HUES6 (cell line): Measurements from ENCODE around the gene FDX2.

ENCODE experiments used
- H3K27ac ChIP-seq: 2 replicates; pipeline ENCODE4 v1.7.0; 2013; ENCODE audit warnings: low read depth, mild to moderate bottlenecking, low read length, inconsistent platforms
- H3K27me3 ChIP-seq: 2 replicates; pipeline ENCODE4 v1.6.1; 2013; ENCODE audit warnings: low read length; ENCODE audit not compliant: control insufficient read depth, insufficient read depth
- H3K36me3 ChIP-seq: 2 replicates; pipeline ENCODE4 v1.6.1; 2013; ENCODE audit warnings: low read length; ENCODE audit not compliant: control insufficient read depth, insufficient read depth
- H3K4me1 ChIP-seq: 2 replicates; pipeline ENCODE4 v1.6.1; 2013; ENCODE audit warnings: low read length; ENCODE audit not compliant: control insufficient read depth, insufficient read depth
- H3K4me3 ChIP-seq: 2 replicates; pipeline ENCODE4 v1.5.1; 2013; ENCODE audit warnings: low read depth, low read length
- H3K9ac ChIP-seq: one replicate; pipeline ENCODE4 v1.6.1; 2013; ENCODE audit warnings: mild to moderate bottlenecking, low read length
- H3K9me3 ChIP-seq: 2 replicates; pipeline ENCODE4 v1.6.1; 2013; ENCODE audit warnings: low read depth, low read length; ENCODE audit not compliant: control insufficient read depth, insufficient read depth

Gene FDX2

DNA sequence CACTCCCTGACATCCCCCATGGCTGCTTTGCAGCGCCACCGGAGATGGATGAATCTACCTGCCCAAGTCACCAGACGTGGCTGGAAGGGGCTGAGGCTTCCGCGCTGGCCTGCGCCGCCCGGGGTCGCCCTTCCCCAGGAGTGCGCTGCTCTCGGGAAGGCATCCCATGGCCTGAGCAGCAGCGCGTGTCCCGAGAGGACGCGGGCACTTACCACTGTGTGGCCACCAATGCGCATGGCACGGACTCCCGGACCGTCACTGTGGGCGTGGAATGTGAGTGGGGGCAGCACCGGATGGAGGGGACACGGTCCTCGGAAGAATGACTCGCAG is 21.5 kb downstream of the FDX2 start:
- peaks cover 78% of the 10 kb centered on the region for H3K27me3 ChIP-seq
- H3K9me3 ChIP-seq, result no peaks in the 10 kb centered on the region
- no peak overlapping the region for H3K27ac ChIP-seq
- no peaks in the 10 kb centered on the region for H3K36me3 ChIP-seq
- no peak overlapping the region for H3K9ac ChIP-seq
- peak overlapping the region; percentile 6; the same call in 1 of the 2 replicates for H3K4me3 ChIP-seq
- H3K4me1 ChIP-seq, result peaks cover 27% of the 10 kb centered on the region

DNA sequence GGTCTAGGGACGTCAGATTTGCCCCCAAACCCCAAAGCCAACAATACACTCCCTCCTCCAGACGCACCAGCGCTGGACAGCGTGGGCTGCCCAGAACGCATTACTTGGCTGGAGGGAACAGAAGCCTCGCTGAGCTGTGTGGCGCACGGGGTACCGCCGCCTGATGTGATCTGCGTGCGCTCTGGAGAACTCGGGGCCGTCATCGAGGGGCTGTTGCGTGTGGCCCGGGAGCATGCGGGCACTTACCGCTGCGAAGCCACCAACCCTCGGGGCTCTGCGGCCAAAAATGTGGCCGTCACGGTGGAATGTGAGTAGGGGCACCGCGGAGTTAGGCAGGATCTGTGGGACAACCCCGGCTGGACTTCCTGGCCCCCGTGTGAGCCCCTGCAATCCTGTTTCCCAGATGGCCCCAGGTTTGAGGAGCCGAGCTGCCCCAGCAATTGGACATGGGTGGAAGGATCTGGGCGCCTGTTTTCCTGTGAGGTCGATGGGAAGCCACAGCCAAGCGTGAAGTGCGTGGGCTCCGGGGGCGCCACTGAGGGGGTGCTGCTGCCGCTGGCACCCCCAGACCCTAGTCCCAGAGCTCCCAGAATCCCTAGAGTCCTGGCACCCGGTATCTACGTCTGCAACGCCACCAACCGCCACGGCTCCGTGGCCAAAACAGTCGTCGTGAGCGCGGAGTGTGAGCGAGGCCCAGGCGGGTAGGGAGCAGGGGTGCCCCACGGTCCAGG is 22.0 kb downstream of the FDX2 start:
- Histone ChIP-seq H3K4me3 (peak overlapping the region; percentile 6; the same call in 1 of the 2 replicates), H3K9me3 (no peaks in the 10 kb centered on the region), H3K27me3 (peaks cover 83% of the 10 kb centered on the region), H3K4me1 (peaks cover 30% of the 10 kb centered on the region), H3K9ac (no peak overlapping the region), H3K27ac (no peak overlapping the region), H3K36me3 (no peaks in the 10 kb centered on the region)

DNA sequence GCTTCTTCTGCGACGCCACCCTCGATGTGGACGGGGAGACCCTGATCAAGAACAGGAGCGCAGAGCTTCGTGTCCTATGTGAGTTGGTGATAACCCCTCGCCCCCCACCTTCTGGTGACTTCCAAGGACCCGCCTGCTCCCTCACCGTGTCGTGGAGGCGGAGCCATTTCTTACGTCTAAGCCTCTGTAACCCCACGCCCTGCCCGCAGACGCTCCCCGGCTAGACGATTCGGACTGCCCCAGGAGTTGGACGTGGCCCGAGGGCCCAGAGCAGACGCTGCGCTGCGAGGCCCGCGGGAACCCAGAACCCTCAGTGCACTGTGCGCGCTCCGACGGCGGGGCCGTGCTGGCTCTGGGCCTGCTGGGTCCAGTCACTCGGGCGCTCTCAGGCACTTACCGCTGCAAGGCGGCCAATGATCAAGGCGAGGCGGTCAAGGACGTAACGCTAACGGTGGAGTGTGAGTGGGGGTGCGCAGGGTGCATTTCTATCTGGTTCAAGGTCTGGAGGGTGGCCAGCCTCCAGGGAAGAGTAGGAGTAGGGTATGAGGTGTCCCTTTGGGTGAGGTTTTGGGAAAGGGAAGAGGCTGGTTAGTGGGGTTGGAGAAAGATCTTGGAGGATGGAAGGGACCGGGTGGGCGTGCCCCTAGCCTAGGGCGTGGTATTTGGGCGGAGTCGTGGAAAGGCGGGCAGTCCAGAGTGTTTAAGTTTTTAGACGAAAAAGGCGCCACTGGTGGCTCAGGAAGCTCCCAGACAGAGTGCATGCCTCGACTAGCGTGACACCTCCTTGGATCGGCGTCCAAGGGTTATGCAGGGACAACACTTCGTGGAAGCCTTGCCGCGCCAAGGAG is 22.8 kb downstream of the FDX2 start:
- peaks cover 91% of the 10 kb centered on the region for H3K27me3 ChIP-seq
- H3K36me3 ChIP-seq, result no peaks in the 10 kb centered on the region
- peaks cover 31% of the 10 kb centered on the region for H3K4me1 ChIP-seq
- no peak overlapping the region for H3K27ac ChIP-seq
- no peaks in the 10 kb centered on the region for H3K9me3 ChIP-seq
- no peak overlapping the region for H3K9ac ChIP-seq
- peak overlapping the region; percentile 56 for H3K4me3 ChIP-seq

DNA sequence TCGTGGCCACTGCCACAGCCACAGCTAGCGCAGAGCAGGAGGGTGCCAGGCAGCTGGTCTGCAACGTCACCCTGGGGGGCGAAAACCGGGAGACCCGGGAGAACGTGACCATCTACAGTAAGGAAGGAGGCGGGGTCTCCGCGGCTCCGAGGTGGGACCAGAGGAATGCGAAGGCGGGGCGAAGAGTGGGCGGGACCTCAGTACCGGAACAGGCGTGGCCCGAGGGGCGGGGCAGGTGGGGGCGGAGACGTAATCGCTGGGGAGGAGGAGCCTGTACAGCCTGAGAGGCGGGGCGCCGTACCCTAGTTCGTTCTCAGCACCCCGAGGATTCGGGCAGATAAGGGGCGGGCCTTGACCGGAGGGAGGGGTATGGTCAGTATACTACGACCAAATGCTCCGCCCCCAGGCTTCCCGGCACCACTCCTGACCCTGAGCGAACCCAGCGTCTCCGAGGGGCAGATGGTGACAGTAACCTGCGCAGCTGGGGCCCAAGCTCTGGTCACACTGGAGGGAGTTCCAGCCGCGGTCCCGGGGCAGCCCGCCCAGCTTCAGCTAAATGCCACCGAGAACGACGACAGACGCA is 23.5 kb downstream of the FDX2 start:
- peaks cover 31% of the 10 kb centered on the region for H3K4me1 ChIP-seq
- H3K36me3 ChIP-seq, result no peaks in the 10 kb centered on the region
- H3K9me3 ChIP-seq, result no peaks in the 10 kb centered on the region
- H3K27me3 ChIP-seq, result peaks cover 98% of the 10 kb centered on the region
- H3K4me3 ChIP-seq, result peak overlapping the region; percentile 69
- no peak overlapping the region for H3K27ac ChIP-seq
- no peak overlapping the region for H3K9ac ChIP-seq

DNA sequence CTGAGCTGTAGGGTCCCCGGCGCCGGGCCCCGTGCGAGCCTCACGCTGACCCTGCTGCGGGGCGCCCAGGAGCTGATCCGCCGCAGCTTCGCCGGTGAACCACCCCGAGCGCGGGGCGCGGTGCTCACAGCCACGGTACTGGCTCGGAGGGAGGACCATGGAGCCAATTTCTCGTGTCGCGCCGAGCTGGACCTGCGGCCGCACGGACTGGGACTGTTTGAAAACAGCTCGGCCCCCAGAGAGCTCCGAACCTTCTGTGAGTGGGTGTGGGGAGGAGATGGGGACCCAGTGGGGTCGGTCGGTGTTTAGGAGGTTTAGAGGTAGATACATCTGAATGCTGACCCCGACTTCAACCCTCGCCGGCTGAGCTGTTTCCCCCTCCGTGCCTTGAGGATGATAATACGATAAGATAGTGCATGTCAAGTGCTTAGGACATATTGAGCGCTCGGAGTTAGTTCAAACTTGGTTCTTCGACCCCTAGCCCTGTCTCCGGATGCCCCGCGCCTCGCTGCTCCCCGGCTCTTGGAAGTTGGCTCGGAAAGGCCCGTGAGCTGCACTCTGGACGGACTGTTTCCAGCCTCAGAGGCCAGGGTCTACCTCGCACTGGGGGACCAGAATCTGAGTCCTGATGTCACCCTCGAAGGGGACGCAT is 24.1 kb downstream of the FDX2 start:
- peaks cover 98% of the 10 kb centered on the region for H3K27me3 ChIP-seq
- peak overlapping the region; percentile 69 for H3K4me3 ChIP-seq
- no peak overlapping the region for H3K27ac ChIP-seq
- H3K4me1 ChIP-seq, result peaks cover 31% of the 10 kb centered on the region
- H3K9ac ChIP-seq, result no peak overlapping the region
- no peaks in the 10 kb centered on the region for H3K9me3 ChIP-seq
- H3K36me3 ChIP-seq, result no peaks in the 10 kb centered on the region

DNA sequence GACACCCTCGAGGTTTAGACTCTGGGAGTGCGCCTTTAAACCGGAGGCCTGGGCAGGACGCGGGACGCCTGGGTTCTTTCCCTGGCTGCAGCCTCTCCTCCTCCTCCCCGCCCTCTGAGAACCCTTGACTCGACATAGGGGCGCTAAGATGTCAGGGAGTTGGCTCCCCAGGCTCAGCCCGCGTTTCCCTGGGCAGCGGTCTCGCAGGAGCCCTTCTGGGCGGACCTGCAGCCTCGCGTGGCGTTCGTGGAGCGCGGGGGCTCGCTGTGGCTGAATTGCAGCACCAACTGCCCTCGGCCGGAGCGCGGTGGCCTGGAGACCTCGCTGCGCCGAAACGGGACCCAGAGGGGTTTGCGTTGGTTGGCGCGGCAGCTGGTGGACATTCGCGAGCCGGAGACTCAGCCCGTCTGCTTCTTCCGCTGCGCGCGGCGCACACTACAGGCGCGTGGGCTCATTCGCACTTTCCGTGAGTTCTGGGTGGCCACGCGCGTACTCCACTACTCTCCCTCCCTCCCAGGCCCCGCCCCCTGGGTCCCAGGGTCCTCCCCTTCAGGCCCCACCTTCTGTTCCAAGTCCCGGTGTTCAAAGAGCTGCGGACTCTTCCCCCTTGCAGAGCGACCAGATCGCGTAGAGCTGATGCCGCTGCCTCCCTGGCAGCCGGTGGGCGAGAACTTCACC is 24.8 kb downstream of the FDX2 start:
- Histone ChIP-seq H3K36me3 (no peaks in the 10 kb centered on the region), H3K9me3 (no peaks in the 10 kb centered on the region), H3K27ac (no peak overlapping the region), H3K4me1 (peaks cover 36% of the 10 kb centered on the region), H3K9ac (no peak overlapping the region), H3K27me3 (peaks cover 94% of the 10 kb centered on the region), H3K4me3 (peak overlapping the region; percentile 69)

DNA sequence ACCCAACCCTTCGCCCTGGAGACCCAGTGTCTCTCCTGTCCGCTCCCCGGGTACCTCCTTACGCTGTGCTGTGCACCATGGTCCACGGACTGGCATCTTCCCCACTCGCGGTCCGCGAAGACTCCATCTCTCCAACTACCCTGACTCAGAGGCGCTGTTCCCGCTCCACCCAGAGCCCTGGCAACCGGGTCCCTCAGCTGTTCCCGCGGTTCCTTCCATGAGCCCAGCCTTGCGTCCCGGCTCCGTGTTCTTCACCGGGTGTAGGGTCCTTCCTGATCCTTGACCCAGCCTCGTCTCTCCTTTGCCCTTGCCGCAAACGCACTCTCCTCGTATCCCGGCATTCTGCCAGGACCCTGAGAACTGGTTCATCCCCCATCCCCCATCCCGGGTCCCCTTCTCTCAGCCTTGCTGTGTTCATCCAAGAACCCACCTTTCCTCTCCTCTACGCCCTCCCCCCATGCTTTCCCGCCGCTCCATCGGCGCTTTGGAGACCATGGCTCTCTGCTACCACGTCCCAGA is 25.4 kb downstream of the FDX2 start:
- H3K27me3 ChIP-seq, result peaks cover 88% of the 10 kb centered on the region
- peak overlapping the region; percentile 69 for H3K4me3 ChIP-seq
- no peak overlapping the region for H3K27ac ChIP-seq
- H3K4me1 ChIP-seq, result peaks cover 34% of the 10 kb centered on the region
- no peaks in the 10 kb centered on the region for H3K9me3 ChIP-seq
- H3K36me3 ChIP-seq, result no peaks in the 10 kb centered on the region
- H3K9ac ChIP-seq, result peak overlapping the region; percentile 16

DNA sequence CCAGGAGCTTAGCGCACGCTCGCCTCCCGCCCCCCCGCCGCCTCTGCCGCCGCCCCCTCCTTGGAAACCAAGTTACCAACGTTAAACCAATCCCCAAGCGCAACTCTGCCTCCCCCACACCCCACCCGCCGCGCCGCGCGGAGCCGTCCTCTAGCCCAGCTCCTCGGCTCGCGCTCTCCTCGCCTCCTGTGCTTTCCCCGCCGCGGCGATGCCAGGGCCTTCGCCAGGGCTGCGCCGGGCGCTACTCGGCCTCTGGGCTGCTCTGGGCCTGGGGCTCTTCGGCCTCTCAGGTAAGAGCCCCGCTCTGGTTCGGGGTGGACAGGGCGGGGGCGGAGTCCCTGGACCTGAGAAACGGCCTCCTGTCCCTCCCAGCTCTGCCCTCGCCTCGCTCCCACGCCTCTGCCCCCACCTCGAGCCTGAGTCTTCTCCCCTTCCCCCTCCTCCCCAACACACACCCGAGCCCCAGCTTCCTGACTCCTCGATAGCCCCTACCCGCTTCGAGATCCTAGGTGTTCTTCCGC is 25.9 kb downstream of the FDX2 start, which contains the start of gene ICAM5:
Gene ICAM5, plus strand, starts transcription at position 117 of the 521 bp plus-strand sequence. Its CDS starts 92 bp downstream, at position 209.
- Histone ChIP-seq H3K4me3 (peak within 1 kb of the TSS; percentile 69), H3K9me3 (no peaks in the 10 kb centered on the region), H3K27me3 (peaks cover 83% of the 10 kb centered on the region), H3K36me3 (no peaks in the 10 kb centered on the region), H3K9ac (peak within 1 kb of the TSS; percentile 16), H3K4me1 (peaks cover 34% of the 10 kb centered on the region), H3K27ac (no peak within 1 kb of the TSS)

DNA sequence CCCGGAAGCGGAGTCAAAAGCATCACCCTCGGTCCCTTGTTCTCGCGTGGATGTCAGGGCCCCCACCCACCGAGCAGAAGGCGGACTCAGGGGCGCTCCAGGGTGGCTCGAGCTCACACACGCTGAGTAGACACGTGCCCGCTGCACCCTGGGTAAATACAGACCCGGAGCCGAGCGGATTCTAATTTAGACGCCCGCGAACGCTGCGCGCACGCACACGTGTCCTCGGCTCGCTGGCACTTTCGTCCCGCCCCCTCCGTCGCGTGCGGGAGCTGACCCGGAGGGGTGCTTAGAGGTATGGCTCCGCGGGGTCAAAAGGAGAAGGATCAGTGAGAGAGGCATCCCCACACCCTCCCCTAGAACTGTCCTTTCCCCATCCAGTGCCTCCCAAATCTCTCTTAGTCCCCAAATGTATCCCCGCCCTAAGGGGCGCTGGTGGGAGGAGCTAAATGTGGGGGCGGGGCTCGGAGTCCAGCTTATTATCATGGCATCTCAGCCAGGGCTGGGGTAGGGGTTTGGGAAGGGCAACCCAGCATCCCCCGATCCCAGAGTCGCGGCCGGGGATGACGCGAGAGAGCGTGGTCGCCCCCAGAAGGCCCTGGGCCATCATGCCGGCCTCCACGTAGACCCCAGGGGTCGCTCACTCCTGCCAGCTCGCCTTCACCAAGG is 26.5 kb downstream of the FDX2 start:
- H3K27me3 ChIP-seq, result peaks cover 77% of the 10 kb centered on the region
- no peak overlapping the region for H3K9ac ChIP-seq
- H3K4me3 ChIP-seq, result peak overlapping the region; percentile 69
- no peaks in the 10 kb centered on the region for H3K9me3 ChIP-seq
- peaks cover 34% of the 10 kb centered on the region for H3K4me1 ChIP-seq
- no peaks in the 10 kb centered on the region for H3K36me3 ChIP-seq
- H3K27ac ChIP-seq, result no peak overlapping the region
